GM12874 (cell line): ENCODE data around the gene AGL.

Experiments used
- CTCF ChIP-seq: IDR thresholded peaks from 2 replicates; pipeline ENCODE4 v1.5.1; 2011; ENCODE audit warnings: low read depth, mild to moderate bottlenecking, control low read depth, low read length, moderate library complexity; ENCODE audit not compliant: insufficient read depth

Gene AGL

GRCh38 chr1:99843760-99844159 lies 6.4 kb upstream of the AGL start:
- TF ChIP-seq CTCF: no peak

GRCh38 chr1:99849413-99849743 lies 783 bp upstream of the AGL start:
- TF ChIP-seq CTCF: no peak

GRCh38 chr1:99850459-99851291 lies 514 bp downstream of the AGL start:
- no peak for TF ChIP-seq CTCF

GRCh38 chr1:99851850-99852454 lies 1.8 kb downstream of the AGL start:
- no peak for TF ChIP-seq CTCF

- no peak for TF ChIP-seq CTCF
Measured at GRCh38 chr1:99852648-99853047, 2.5 kb downstream of the AGL start.

GRCh38 chr1:99855914-99856450 lies 5.8 kb downstream of the AGL start:
- TF ChIP-seq CTCF: no peak

- TF ChIP-seq CTCF: no peak
Measured at GRCh38 chr1:99858286-99858685, 8.1 kb downstream of the AGL start.
